ENCODE data around the gene ARRB2. TPM values are rescaled to one million over a fixed set of nuclear protein-coding genes. Genes with fewer than 3 reads are reported as not detected.

The ARRB2 gene
- total RNA-seq, 1 donor from 2014 or later = 28.0 TPM

DNA sequence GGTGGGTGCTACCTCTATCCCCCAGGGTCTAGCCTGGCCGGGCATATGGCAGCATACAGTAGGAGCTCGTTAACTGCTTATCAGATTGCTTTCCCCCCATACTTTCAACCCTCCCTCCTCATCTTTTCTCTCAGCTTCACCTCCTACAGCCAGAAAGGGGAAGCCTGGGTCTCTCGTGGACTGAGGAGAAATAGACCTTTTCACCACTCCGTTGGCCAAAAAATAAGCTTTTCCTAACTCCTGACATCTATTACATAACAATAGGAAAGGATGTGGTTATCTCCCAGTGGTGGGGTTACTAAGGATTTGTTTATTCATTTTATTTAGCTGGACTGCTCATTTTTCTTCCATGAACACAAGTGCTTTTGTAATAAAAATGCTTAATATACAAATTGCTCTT lies 38.3 kb downstream of the ARRB2 start:
- DNase-seq (ENCODE audit: extremely low spot score in 2 of 2) = no peak
- Histone ChIP-seq H3K27ac (no peak overlapping the region), H3K36me3 (no peaks in the 10 kb centered on the region), H3K4me3 (no peak overlapping the region), H3K27me3 (peaks cover 4% of the 10 kb centered on the region), H3K4me1 (peaks cover 10% of the 10 kb centered on the region), H3K9me3 (no peaks in the 10 kb centered on the region)
- intact Hi-C loops (cut with DNase I) = no loop called here
- no peak for TF ChIP-seq POLR2AphosphoS5 (IDR thresholded peaks at IDR 0.05; ENCODE audit: insufficient read depth in 1 of 2, low read depth in 1 of 2)

DNA sequence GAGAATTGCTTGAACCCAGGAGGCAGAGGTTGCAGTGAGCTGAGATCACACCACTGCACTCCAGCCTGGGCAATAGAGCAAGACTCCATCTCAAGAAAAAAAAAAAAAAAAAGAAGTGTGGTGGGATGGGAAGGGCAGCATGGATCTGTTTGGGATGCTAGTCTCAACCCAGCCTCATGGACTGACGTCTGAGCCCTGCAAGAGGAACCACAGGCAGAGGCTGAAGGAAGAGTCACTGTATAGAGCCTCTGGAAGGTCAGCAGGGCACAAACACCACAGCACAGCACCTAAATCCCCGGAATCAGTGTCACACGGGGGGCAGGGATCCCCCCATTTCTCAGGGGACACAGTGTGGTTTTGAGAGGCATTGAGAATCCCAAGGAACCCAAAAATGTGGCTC lies 40.2 kb downstream of the ARRB2 start:
- intact Hi-C loops (cut with DNase I) = no loop called here
- no peak overlapping the region for H3K4me3 ChIP-seq
- H3K36me3 ChIP-seq = no peaks in the 10 kb centered on the region
- H3K27ac ChIP-seq = no peak overlapping the region
- peaks cover 2% of the 10 kb centered on the region for H3K4me1 ChIP-seq
- H3K27me3 ChIP-seq = peaks cover 2% of the 10 kb centered on the region
- H3K9me3 ChIP-seq = no peaks in the 10 kb centered on the region
- TF ChIP-seq, protein P1, sequence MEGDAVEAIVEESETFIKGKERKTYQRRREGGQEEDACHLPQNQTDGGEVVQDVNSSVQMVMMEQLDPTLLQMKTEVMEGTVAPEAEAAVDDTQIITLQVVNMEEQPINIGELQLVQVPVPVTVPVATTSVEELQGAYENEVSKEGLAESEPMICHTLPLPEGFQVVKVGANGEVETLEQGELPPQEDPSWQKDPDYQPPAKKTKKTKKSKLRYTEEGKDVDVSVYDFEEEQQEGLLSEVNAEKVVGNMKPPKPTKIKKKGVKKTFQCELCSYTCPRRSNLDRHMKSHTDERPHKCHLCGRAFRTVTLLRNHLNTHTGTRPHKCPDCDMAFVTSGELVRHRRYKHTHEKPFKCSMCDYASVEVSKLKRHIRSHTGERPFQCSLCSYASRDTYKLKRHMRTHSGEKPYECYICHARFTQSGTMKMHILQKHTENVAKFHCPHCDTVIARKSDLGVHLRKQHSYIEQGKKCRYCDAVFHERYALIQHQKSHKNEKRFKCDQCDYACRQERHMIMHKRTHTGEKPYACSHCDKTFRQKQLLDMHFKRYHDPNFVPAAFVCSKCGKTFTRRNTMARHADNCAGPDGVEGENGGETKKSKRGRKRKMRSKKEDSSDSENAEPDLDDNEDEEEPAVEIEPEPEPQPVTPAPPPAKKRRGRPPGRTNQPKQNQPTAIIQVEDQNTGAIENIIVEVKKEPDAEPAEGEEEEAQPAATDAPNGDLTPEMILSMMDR (IDR thresholded peaks at IDR 0.05) = no peak
- TF ChIP-seq POLR2AphosphoS5 (IDR thresholded peaks at IDR 0.05; ENCODE audit: insufficient read depth in 1 of 2, low read depth in 1 of 2) (no peak), POLR2A (IDR thresholded peaks at IDR 0.05) (no peak)
- DNase-seq (ENCODE audit: extremely low spot score in 2 of 2) = no peak

DNA sequence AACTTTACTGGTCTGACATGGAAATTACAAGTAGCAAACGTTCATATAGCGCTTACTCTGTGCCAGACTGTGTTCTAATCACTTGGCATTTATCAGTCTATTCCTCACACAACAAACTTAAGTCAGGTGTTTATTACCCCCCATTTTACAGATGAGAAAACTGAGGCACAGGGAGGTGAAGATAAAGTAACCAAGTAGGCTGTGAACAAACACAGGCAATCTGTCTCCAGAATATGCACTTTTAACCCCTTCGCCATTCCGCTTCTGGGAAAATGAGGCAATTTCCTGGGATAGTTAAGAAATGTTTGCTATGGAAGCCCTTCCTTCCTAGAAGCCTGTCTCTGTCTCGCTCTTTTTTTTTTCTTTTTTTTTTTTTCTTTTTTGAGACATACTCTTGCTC lies 41.5 kb downstream of the ARRB2 start:
- no peak for TF ChIP-seq POLR2AphosphoS5 (IDR thresholded peaks at IDR 0.05; ENCODE audit: insufficient read depth in 1 of 2, low read depth in 1 of 2)
- no peak for TF ChIP-seq POLR2A (IDR thresholded peaks at IDR 0.05)
- TF ChIP-seq, protein P1 (IDR thresholded peaks at IDR 0.05) = no peak
- Histone ChIP-seq H3K4me3 (no peak overlapping the region), H3K27me3 (no peaks in the 10 kb centered on the region), H3K36me3 (no peaks in the 10 kb centered on the region), H3K9me3 (no peaks in the 10 kb centered on the region), H3K27ac (no peak overlapping the region), H3K4me1 (no peaks in the 10 kb centered on the region)
- no peak for DNase-seq (ENCODE audit: extremely low spot score in 2 of 2)
- intact Hi-C loops (cut with DNase I) = no loop called here

DNA sequence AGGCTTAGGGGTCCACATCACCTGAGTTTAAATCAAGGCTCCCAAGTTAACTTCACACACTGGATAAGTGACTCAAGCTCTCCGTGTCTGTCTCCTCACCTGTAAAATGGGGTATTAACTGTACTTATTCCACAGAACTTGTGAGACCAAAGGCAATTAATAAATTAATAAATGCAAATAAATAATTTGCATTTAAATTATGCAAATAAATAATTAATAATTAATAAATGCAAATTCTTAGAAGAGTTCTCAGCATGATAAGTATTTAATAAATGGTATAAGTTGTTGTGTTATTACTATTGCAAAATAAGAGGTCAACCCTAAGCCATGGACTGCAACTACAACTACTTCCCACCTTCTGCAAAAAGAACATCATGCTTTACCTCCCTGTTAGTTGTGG lies 43.0 kb downstream of the ARRB2 start:
- intact Hi-C loops (cut with DNase I) = no loop called here
- Histone ChIP-seq H3K9me3 (no peaks in the 10 kb centered on the region), H3K4me3 (no peak overlapping the region), H3K27me3 (no peaks in the 10 kb centered on the region), H3K27ac (no peak overlapping the region), H3K4me1 (no peaks in the 10 kb centered on the region), H3K36me3 (no peaks in the 10 kb centered on the region)
- TF ChIP-seq POLR2A (IDR thresholded peaks at IDR 0.05) (no peak), POLR2AphosphoS5 (IDR thresholded peaks at IDR 0.05; ENCODE audit: insufficient read depth in 1 of 2, low read depth in 1 of 2) (no peak)
- TF ChIP-seq, protein P1 (IDR thresholded peaks at IDR 0.05) = no peak
- DNase-seq (ENCODE audit: extremely low spot score in 2 of 2) = no peak

DNA sequence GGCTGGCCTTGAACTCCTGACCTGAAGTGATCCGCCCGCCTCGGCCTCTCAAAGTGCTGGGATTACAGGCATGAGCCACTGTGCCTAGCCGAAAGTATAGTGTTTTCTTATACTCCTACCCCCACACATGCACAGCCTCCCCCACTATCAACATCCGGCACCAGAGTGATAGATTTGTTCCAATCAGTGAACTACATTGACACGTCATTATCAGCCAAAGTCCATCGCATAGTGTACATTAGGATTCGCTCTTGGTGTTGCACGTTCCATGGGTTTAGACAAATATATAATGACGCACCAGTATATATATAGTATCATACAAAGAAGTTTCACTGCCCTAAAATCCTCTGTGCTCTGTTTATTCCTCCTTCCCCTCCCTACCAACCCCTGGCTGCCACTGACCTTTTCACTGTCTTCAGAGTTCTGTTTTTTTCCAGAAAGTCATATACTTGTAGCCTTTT lies 49.4 kb downstream of the ARRB2 start:
- Histone ChIP-seq H3K36me3 (no peaks in the 10 kb centered on the region), H3K27me3 (no peaks in the 10 kb centered on the region), H3K4me1 (no peaks in the 10 kb centered on the region), H3K9me3 (no peaks in the 10 kb centered on the region), H3K4me3 (no peak overlapping the region), H3K27ac (no peak overlapping the region)
- intact Hi-C loops (cut with DNase I) = no loop called here
- TF ChIP-seq POLR2A (IDR thresholded peaks at IDR 0.05) = no peak
- TF ChIP-seq, protein P1 (IDR thresholded peaks at IDR 0.05) = no peak
- TF ChIP-seq POLR2AphosphoS5 (IDR thresholded peaks at IDR 0.05; ENCODE audit: insufficient read depth in 1 of 2, low read depth in 1 of 2) = no peak
- no peak for DNase-seq (ENCODE audit: extremely low spot score in 2 of 2)

Measured in vagina (tissue), 2 donors.